Panc1 (cell line): ENCODE data around the gene MKLN1.

ENCODE experiments used
- CTCF ChIP-seq: fragments of 450-650 bp; IDR thresholded peaks from 2 replicates; pipeline ENCODE4 v1.5.1; 2017; ENCODE audit warnings: mild to moderate bottlenecking
- POLR2AphosphoS5 ChIP-seq: IDR thresholded peaks from 2 replicates; pipeline ENCODE4 v1.6.1; 2012; ENCODE audit warnings: mild to moderate bottlenecking, low read depth, low read length, moderate library complexity
- REST ChIP-seq, 2 experiments: IDR thresholded peaks; 2 replicates each; pipeline ENCODE4 v1.6.1; 2011 to 2012; ENCODE audit warnings: low read depth in 2 of 2, control low read depth in 1 of 2, low read length in 1 of 2, mild to moderate bottlenecking in 1 of 2, moderate library complexity in 1 of 2; ENCODE audit not compliant: insufficient read depth in 1 of 2
- SIN3A ChIP-seq: IDR thresholded peaks from 2 replicates; pipeline ENCODE4 v1.6.1; 2012; ENCODE audit warnings: low read depth, mild to moderate bottlenecking, low read length, moderate library complexity, borderline replicate concordance; ENCODE audit not compliant: insufficient read depth

- TF ChIP-seq CTCF (no peak), POLR2AphosphoS5 (no peak), REST (IDR thresholded peaks at IDR 0.05; ENCODE audit: insufficient read depth in 1 of 2, low read depth in 2 of 2, low read length in 1 of 2) (no peak), SIN3A (no peak)
Measured at GRCh38 chr7:131302446-131302845, 25.2 kb upstream of the MKLN1 start.
